GM21423 (cell line): ENCODE results near the gene RIBC1.
A peak's percentile ranks its signal among the peaks of the same experiment; 100 is the strongest.
"Not testable (repeated sequence)": the region's sequence is repeated elsewhere in the genome, so short reads cannot be mapped to it uniquely, and the experiment has no call there.

Source experiments
- ATAC-seq: cut with Tn5 transposase; IDR thresholded peaks from one replicate; pipeline ENCODE4 v1.9.1; 2021; ENCODE audit warnings: mild to moderate bottlenecking, moderate library complexity; ENCODE audit not compliant: unreplicated experiment

Gene RIBC1

GRCh38 chrX:53422861-53423306, at the start of gene RIBC1:
Gene RIBC1 (plus strand): TSS chrX:53422873. CDS start chrX:53426277, 3,404 bp downstream.
- ATAC-seq, result no peak

DNA sequence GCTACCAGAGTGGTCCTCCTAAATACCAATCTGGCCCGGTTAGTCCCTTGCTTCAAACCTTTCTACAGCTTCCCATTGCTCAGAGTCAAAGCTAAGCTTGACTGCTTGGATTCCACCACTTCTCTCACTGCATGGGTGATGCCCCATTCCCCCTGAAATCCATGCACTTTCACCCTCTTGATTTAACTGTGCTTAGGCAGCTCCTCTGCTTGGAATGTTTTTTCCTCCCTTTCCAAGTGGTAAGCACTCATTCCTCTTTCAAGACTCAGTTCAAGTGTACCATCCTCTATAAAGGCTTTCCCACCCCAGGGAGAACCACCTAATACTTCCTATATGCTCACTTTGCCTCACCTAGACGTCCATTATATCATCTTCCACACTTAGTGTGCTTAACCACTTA, 49.4 kb upstream of the RIBC1 start:
- ATAC-seq, result no peak

GRCh38 chrX:53374222-53374820, 48.4 kb upstream of the RIBC1 start:
- ATAC-seq, result no peak

GRCh38 chrX:53374923-53375322, 47.8 kb upstream of the RIBC1 start:
- no peak for ATAC-seq

DNA sequence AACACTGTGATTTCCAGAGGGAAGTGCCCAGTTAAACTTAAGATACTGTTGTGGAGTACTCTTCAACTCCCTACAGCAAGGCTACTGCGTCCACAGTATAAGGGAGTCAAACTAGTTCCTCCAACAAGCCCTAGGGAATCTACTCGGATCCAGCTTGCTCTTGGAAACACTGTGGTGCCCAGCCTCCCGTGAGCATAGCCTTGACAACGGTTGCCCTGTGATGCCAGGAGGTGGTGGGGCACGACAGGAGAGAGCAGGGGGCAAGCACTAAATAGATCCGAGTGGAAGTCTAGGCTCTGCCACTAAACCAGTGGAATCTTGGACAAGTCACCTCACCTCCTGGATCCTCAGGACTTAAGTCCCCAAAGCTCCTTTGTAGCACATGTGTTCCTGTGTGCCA, 45.8 kb upstream of the RIBC1 start:
- ATAC-seq, result no peak

GRCh38 chrX:53377464-53377863, 45.2 kb upstream of the RIBC1 start:
- no peak for ATAC-seq

DNA sequence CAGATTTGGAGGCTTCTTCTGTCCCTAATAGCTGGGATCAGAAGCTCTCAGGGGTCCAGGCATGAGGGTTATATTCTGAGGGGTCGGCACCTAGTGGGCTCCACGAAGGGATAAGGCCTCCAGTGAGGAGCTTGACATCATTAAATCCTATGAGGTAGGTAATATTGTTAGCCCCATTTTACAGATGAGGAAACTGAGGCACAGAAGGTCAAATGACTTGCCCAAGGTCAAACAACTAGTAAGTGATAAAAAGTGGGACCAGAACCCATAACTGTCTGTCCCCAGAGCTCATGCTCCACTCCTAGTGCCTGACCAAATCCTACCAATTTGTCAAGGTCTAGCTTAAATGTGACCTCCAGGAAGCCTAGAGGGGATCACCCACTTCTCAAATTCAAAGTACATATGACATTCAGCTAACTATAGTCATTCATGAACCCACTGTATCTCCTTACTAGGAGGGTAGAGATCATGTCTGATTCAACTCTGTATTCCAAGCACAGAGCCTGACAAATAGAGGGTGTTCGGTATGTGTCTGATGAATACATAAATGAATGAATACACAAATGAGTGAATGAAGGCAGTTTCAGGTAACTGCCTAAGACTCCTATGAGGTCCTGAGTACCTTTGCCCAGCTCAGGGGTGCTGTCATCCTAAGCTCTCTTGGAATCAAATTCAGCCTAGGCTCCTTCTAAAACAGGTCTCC, 43.5 kb upstream of the RIBC1 start:
- ATAC-seq, result no peak

GRCh38 chrX:53379747-53380146, 42.9 kb upstream of the RIBC1 start:
- no peak for ATAC-seq

DNA sequence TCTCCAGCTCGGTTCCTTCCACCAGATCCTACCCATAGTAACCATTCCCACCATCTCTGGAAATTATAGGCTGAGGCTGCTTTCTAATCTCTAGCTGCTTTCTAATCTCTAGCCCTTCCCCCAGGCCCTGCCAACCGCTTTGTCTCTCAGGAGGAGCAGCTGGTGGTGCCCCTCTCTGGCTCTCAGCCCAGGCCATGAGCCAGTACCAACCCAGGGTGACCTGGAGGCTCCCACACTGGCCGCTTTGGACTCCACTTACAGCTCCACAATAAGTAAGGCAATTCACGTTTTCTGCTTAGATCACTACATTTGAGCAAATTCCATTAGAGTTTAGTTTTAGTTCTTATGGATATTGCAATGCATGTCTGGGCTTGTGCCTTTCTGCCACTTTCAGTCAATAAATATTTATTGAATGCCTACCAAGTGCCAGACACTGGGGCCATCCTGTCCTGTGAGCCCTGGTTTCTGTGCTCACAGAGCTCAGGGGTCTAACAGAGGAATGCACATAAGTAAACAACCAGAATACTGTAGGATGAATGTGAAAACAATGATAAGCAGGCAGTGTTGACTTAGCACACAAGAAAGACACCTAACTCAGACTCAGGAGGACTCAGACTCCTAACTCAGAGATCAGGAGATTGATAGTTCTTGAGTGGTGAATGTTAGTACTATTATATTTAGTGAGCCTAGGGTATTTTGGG, 39.1 kb upstream of the RIBC1 start:
- no peak for ATAC-seq

DNA sequence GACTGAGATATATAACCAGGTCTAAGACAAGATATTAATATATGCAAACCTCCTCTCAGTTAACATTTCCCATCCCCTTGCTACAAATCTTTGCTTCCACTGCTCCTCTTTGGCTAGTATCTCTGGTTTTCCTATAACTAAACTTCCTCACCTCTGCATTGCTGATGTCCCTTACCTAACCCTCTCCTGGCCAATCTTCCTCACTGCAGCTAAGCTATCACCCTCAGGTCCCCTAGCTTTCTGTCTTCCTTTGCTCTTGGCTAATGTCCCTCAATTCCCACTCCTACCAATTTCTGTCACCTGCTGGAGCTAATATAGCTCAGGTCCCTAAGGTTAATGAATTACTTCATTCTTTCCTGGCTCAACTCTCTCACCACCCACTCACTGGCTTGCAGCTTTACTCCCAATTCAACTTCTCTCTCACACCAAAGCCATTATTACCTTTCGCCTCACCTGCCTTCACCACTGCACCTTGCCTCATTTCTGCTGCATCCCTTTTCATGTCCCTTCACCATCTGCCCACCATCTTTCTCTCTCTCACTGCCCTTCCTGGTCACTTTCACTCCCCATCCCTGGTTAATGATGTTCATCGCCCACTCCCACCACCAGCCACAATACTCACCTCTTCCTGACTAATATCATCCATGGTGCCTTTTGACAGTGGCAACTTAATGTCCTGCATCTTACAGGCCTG, 26.9 kb upstream of the RIBC1 start:
- no peak for ATAC-seq

- ATAC-seq, result no peak
These were observed 24.5 kb upstream of the RIBC1 start for GRCh38 chrX:53398216-53398615.

DNA sequence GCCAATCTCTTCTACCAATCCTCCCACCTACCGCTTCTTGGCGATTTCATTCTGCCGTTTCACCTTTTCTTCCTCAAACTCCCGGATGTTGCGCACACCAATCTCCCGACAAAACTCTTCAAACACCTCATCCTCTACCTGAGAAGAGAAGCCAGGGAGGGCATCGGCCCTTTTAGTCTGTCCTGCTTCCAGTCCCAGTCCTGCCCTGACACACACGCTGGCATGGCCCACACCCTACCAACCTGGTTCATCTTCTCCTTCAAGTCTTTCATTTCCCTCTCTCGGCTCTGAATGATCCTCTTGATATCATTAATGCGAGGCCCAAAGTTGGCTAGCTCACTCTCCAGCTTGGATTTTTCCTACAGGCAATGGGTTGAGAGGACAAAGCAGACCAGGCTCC, 19.1 kb upstream of the RIBC1 start:
- no peak for ATAC-seq

DNA sequence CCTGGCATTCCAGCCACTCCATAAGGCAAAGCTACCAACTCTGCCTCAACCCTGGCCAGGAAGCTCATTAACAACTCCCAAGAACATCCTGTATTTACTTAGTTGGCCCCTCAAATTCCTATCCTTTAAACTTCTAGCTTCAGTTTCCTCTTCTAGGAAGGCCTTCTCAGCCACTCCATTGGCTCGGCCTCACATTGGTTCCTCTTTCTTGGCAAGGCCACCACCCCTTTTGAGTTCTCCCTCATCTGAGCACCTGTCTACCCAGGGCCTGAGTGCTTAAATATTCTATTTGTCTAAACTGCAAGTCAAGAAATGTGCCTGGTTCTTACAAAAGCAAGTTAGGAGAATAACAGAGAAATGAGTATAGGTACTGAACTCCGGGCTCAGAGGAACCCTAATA, 10.2 kb upstream of the RIBC1 start:
- ATAC-seq, result no peak

DNA sequence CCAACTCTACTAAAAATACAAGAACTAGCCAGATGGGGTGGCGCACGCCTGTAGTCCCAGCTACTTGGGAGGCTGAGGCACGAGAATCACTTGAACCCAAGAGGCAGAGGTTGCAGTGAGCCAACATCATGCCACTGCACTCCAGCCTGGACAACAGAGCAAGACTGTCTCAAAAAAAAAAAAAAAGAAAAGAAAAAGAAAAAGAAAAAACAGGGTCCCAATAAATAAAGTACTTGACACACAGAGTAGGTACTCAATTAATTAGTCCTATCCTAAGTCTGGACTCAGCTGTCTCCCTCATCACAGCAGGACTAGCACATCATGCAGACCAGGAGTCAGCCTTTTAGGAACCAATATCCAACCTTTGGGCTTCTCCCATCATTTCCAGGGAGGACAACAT, 2.3 kb upstream of the RIBC1 start:
- not testable (repeated sequence) for ATAC-seq

GRCh38 chrX:53421125-53421524, 1.5 kb upstream of the RIBC1 start:
- no peak for ATAC-seq

GRCh38 chrX:53421772-53422085, 944 bp upstream of the RIBC1 start:
- ATAC-seq, result peak; percentile 4

DNA sequence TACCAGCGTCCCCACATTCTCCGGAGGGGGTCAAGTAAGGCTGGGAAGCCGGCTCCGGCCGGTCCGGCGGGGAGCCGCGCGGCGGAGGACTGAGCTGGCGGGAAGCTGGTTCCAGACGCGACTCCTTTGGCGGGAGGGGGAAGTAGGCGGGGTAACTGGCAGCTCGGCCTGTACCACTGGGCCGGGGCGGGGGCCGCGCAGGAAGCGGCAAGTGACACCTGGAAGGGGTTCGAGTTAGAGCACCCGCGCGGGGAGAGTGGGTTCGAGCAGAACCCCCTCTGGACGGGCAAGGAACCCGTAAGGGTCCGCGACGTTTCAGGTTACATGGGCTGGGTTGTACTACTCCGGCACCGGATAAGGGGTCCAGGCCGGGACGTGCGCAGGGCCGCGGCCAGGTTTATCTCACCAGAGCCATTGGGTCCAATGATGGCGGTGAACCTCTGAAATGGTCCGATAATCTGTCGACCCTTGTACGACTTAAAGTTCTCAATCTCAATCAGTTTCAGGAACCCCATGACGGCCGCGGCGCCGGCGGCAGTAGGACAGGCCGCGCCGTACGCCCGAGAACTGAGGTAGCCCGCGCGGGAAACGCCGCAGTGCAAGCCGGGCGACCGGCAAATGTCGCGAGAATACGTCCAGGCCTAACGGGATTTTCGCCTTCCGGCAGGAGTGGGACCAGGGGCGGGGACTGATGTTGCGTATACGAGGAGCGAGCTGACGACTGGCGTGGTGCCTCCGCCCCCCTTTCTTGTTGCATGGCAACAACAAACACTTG, 400 bp upstream of the RIBC1 start, which contains the start of gene SMC1A:
TSS of gene SMC1A (minus strand) at position 569 of the 775 bp plus-strand sequence. CDS start at position 515, 54 bp downstream.
- peak; percentile 91 for ATAC-seq

- ATAC-seq, result no peak
These were observed 7.1 kb downstream of the RIBC1 start for GRCh38 chrX:53429755-53430154.

DNA sequence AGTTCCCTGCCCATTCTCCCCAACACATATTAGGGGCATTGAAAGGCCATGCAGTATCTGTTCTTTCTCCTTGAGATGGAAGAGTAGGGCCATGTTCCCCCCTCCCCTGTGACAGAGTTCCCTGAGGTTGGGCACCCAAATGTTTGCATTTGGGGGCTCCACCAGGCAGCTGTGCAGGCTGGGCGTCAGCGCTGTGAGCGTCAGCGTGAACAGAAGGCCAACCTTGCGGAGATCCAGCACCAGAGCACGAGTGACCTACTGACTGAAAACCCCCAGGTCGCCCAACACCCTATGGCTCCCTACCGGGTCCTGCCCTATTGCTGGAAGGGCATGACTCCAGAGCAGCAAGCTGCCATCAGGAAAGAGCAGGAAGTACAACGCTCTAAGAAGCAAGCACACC, 7.6 kb downstream of the RIBC1 start:
- ATAC-seq, result no peak
